Thymus (tissue), 11 donors: ENCODE results near the gene CYP27A1. TPM values are rescaled to one million over a fixed set of nuclear protein-coding genes. Genes with fewer than 3 reads are reported as not detected.

Experiments
- DNase-seq, 9 donors: peaks; one replicate each; pipeline ENCODE4 v3.0.0-alpha.2; 2013; ENCODE audit warnings: low spot score in 9 of 9, low read depth in 6 of 9, missing footprints in 1 of 9
- H3K27ac ChIP-seq, 2 donors: one replicate each; pipeline ENCODE4 v1.5.1; 2013; ENCODE audit warnings: control low read depth in 1 of 2, low read depth in 1 of 2, low read length in 1 of 2, mild to moderate bottlenecking in 1 of 2, moderate library complexity in 1 of 2
- H3K27me3 ChIP-seq, 2 donors: one replicate each; pipeline ENCODE4 v1.5.1; 2013; ENCODE audit warnings: low read length in 1 of 2; ENCODE audit not compliant: control insufficient read depth in 2 of 2, insufficient read depth in 1 of 2
- H3K36me3 ChIP-seq, 2 donors: one replicate each; pipeline ENCODE4 v1.5.1; 2013; ENCODE audit warnings: low read length in 1 of 2, mild to moderate bottlenecking in 1 of 2, moderate library complexity in 1 of 2; ENCODE audit not compliant: control insufficient read depth in 2 of 2, insufficient read depth in 2 of 2
- H3K4me1 ChIP-seq, 2 donors: one replicate each; pipeline ENCODE4 v1.5.1; 2013; ENCODE audit warnings: low read length in 2 of 2; ENCODE audit not compliant: control insufficient read depth in 2 of 2, insufficient read depth in 2 of 2
- H3K4me3 ChIP-seq, 2 donors: one replicate each; pipeline ENCODE4 v1.5.1; 2013; ENCODE audit warnings: low read length in 2 of 2, control low read depth in 1 of 2, mild to moderate bottlenecking in 1 of 2
- H3K9me3 ChIP-seq, 2 donors: one replicate each; pipeline ENCODE4 v1.5.1; 2013; ENCODE audit warnings: low read length in 1 of 2, mild to moderate bottlenecking in 1 of 2; ENCODE audit not compliant: control insufficient read depth in 2 of 2, insufficient read depth in 1 of 2
- WGBS: extraction: QIAGEN DNeasy Blood & Tissue Kit; methylation state at CpG from one replicate; pipeline ENCODE4 v1.1.7; 2013; 5-methylcytosine and 5-hydroxymethylcytosine counted together
- polyA plus RNA-seq: library from polyadenylated mRNA; stranded (reverse); fragments of 200-250 nt; gene quantifications from one replicate; pipeline ENCODE4 v1.2.3, GENCODE V29; 2013
- total RNA-seq: library from RNA; stranded (reverse); fragments of 120-200 nt; gene quantifications from one replicate; pipeline ENCODE4 v1.2.4, GENCODE V29; 2013
- donor health status: healthy.

The CYP27A1 gene
- total and polyA plus RNA-seq, 2 donors = 21.9 to 24.7 TPM

- Histone ChIP-seq H3K4me1 (no peaks in the 10 kb centered on the region), H3K4me3 (no peak overlapping the region), H3K27me3 (no peaks in the 10 kb centered on the region), H3K9me3 (no peaks in the 10 kb centered on the region), H3K27ac (no peak overlapping the region), H3K36me3 (peaks cover 35 to 56% of the 10 kb centered on the region in 2 donors)
- no peak for DNase-seq
- WGBS = 96% methylated on average over 5 of the region's 5 CpGs
Observed at GRCh38 chr2:218745160-218745558, 36.8 kb upstream of the CYP27A1 start.

GRCh38 chr2:218745559-218746469 is 36.1 kb upstream of the CYP27A1 start:
- Histone ChIP-seq H3K27me3 (no peaks in the 10 kb centered on the region), H3K4me1 (no peaks in the 10 kb centered on the region), H3K9me3 (no peaks in the 10 kb centered on the region), H3K27ac (no peak overlapping the region), H3K36me3 (peaks cover 39 to 56% of the 10 kb centered on the region in 2 donors), H3K4me3 (no peak overlapping the region)
- DNase-seq = no peak
- 98% methylated on average over 10 of the region's 10 CpGs for WGBS

GRCh38 chr2:218746470-218746795 is 35.5 kb upstream of the CYP27A1 start:
- DNase-seq = no peak
- Histone ChIP-seq H3K27me3 (no peaks in the 10 kb centered on the region), H3K4me1 (no peaks in the 10 kb centered on the region), H3K4me3 (no peak overlapping the region), H3K36me3 (peaks cover 33 to 54% of the 10 kb centered on the region in 2 donors), H3K27ac (no peak overlapping the region), H3K9me3 (no peaks in the 10 kb centered on the region)
- 97% methylated on average over 1 of the region's 1 CpG for WGBS

DNA sequence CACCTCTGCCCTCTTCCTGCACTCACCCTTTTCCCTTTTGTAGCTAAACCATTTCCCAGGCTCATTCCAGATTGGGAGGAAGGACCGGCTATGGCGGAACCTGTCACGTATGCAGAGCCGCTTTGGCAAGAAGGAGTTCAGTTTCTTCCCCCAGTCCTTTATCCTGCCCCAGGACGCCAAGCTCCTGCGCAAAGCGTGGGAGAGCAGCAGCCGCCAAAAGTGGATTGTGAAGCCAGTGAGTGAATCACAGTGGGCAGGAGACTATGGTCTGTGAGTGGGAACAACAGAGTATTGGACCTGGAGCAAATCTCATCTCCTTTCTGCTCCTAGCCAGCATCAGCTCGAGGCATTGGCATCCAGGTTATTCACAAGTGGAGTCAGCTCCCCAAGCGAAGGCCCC is 35.0 kb upstream of the CYP27A1 start:
- Histone ChIP-seq H3K4me3 (no peak overlapping the region), H3K27ac (no peak overlapping the region), H3K36me3 (peaks cover 33 to 57% of the 10 kb centered on the region in 2 donors), H3K27me3 (no peaks in the 10 kb centered on the region), H3K9me3 (no peaks in the 10 kb centered on the region), H3K4me1 (no peaks in the 10 kb centered on the region)
- 98% methylated on average over 10 of the region's 10 CpGs for WGBS
- DNase-seq = no peak

GRCh38 chr2:218748741-218749441 is 33.1 kb upstream of the CYP27A1 start:
- Histone ChIP-seq H3K36me3 (peaks cover 49 to 75% of the 10 kb centered on the region in 2 donors), H3K9me3 (no peaks in the 10 kb centered on the region), H3K27ac (no peak overlapping the region), H3K27me3 (no peaks in the 10 kb centered on the region), H3K4me1 (no peaks in the 10 kb centered on the region), H3K4me3 (no peak overlapping the region)
- WGBS = 97% methylated on average over 8 of the region's 8 CpGs
- no peak for DNase-seq

DNA sequence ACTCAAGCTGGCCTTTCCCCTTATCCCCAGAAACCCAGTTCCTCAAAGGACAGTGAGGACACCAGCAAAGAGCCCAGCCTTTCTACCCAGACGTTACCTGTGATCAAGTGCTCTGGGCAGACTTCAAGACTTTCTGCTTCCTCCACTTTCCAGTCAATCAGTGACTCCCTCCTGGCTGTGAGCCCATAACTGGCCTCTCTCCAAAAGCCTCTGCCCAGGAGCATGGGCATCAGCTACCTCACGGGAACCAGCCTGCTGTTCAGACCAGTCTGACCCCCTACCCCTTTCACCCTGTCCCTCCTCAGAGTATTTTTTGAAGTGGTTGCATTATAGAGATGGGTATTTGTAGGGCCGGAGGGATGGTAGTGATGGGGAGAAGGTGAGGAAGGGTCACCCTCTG is 27.7 kb upstream of the CYP27A1 start:
- Histone ChIP-seq H3K27ac (no peak overlapping the region), H3K4me1 (no peaks in the 10 kb centered on the region), H3K36me3 (peaks cover 43 to 52% of the 10 kb centered on the region in 2 donors), H3K27me3 (no peaks in the 10 kb centered on the region), H3K9me3 (no peaks in the 10 kb centered on the region), H3K4me3 (no peak overlapping the region)
- 97% methylated on average over 3 of the region's 3 CpGs for WGBS
- DNase-seq = no peak

- no peaks in the 10 kb centered on the region for H3K9me3 ChIP-seq
- DNase-seq = no peak
- peaks cover 41 to 50% of the 10 kb centered on the region in 2 donors for H3K36me3 ChIP-seq
- no peak overlapping the region for H3K27ac ChIP-seq
- WGBS = 93% methylated on average over 7 of the region's 7 CpGs
- H3K4me1 ChIP-seq = no peaks in the 10 kb centered on the region
- H3K27me3 ChIP-seq = no peaks in the 10 kb centered on the region
- H3K4me3 ChIP-seq = no peak overlapping the region
Observed at GRCh38 chr2:218754781-218755180, 27.2 kb upstream of the CYP27A1 start.

- H3K36me3 ChIP-seq = peaks cover 37 to 46% of the 10 kb centered on the region in 2 donors
- WGBS = 99% methylated on average over 3 of the region's 3 CpGs
- no peaks in the 10 kb centered on the region for H3K9me3 ChIP-seq
- H3K27ac ChIP-seq = no peak overlapping the region
- H3K4me1 ChIP-seq = no peaks in the 10 kb centered on the region
- no peaks in the 10 kb centered on the region for H3K27me3 ChIP-seq
- DNase-seq = no peak
- no peak overlapping the region for H3K4me3 ChIP-seq
Observed at GRCh38 chr2:218755198-218755566, 26.8 kb upstream of the CYP27A1 start.
